ENCODE data around the gene RSPH6A.
A peak's percentile ranks its signal among the peaks of the same experiment; 100 is the strongest.

Gene RSPH6A

DNA sequence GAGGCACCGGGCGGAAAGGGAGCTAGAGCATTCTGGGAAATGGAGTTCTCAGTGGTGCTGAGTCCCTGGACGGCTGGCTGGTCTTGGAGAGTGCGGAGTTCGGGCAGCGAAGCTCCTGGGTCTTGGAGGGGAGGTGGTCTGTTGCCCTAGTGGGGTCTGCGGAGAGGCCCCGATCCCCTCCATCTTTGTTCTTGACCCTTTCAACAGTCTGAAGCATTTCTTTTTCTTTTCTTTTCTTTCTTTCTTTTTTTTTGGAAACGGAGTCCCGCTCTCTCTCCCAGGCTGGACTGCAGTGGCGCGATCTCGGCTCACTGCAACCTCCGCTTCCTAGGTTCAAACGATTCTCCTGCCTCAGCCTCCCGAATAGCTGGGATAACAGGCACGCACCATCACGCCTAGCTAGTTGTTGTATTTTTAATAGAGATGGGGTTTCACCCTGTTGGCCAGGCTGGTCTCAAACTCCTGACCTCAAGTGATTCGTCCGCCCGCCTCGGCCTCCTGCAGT, 48.3 kb upstream of the RSPH6A start:
- H4K20me1 ChIP-seq (ENCODE audit: low read depth, low read length), result no peaks in the 10 kb centered on the region
- no peaks in the 10 kb centered on the region for H3K27me3 ChIP-seq (ENCODE audit: low read length)
- H2AFZ ChIP-seq (ENCODE audit: low read depth, low read length, severe bottlenecking), result peak overlapping the region; percentile 45
- no peak overlapping the region for H3K27ac ChIP-seq (ENCODE audit: low read depth, low read length)
- no peak for TF ChIP-seq EZH2phosphoT487 (conservative IDR thresholded peaks at IDR 0.05; ENCODE audit: low read length)
- TF ChIP-seq, protein P1, sequence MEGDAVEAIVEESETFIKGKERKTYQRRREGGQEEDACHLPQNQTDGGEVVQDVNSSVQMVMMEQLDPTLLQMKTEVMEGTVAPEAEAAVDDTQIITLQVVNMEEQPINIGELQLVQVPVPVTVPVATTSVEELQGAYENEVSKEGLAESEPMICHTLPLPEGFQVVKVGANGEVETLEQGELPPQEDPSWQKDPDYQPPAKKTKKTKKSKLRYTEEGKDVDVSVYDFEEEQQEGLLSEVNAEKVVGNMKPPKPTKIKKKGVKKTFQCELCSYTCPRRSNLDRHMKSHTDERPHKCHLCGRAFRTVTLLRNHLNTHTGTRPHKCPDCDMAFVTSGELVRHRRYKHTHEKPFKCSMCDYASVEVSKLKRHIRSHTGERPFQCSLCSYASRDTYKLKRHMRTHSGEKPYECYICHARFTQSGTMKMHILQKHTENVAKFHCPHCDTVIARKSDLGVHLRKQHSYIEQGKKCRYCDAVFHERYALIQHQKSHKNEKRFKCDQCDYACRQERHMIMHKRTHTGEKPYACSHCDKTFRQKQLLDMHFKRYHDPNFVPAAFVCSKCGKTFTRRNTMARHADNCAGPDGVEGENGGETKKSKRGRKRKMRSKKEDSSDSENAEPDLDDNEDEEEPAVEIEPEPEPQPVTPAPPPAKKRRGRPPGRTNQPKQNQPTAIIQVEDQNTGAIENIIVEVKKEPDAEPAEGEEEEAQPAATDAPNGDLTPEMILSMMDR (IDR thresholded peaks at IDR 0.05; ENCODE audit: insufficient read depth, low read length, poor library complexity, severe bottlenecking), result no peak
- peak overlapping the region; percentile 84 for H3K4me2 ChIP-seq (ENCODE audit: low read depth, low read length, poor library complexity, severe bottlenecking)
- H3K9me2 ChIP-seq (replicated peaks; ENCODE audit: insufficient read depth, low read length), result no peaks in the 10 kb centered on the region
- peaks cover 15% of the 10 kb centered on the region for H3F3A ChIP-seq (ENCODE audit: insufficient read depth)
- H3K79me2 ChIP-seq (ENCODE audit: insufficient read depth, low read length), result peaks cover 39% of the 10 kb centered on the region
- H3K9ac ChIP-seq (ENCODE audit: low read length), result peak overlapping the region; percentile 85
- no peaks in the 10 kb centered on the region for H3K9me3 ChIP-seq (ENCODE audit: insufficient read depth, low read length)
- H3K4me3 ChIP-seq (ENCODE audit: insufficient read depth, low read length, poor library complexity, severe bottlenecking), result peak overlapping the region; percentile 57
- peaks cover 3% of the 10 kb centered on the region; the same call in 1 of the 2 replicates for H3K36me3 ChIP-seq (ENCODE audit: low read length)

DNA sequence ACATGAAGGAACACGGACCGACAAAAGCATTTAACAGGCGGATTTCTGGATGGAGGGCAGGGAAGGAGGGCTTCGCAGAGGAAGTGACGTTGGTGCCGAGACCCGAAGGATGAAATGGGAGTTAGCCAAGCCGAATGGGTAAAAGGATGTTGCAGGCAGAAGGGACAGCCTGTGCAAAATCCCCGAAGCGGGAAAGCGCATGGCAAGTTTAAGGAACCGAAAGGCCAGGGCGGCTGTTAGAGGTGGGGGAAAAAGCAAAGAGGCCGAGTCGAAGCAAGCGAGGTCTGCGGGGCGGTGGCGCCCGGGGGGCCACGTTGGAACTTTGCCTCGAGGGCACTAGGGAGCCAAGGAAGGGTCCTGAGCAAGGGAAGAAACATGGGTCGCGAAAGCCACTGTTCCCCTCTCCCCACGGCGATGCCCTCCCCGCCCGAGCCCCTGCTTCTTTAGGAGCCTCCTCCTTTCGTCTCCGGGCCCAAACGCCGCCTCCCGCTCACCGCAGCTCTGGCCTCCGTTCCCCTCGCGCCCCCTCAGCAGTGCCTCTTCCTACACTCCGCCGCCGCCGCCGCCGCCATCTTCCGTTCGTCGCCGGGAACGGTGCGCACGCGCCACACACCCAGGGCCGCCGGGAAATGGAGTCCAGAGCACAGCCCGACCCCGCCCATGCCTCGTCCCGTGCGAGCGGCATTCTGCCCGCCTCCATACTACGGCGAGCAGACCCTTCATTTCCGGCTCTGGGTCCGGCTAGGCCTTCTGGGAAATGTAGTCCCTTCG, 47.6 kb upstream of the RSPH6A start, which contains the start of gene SYMPK:
TSS of gene SYMPK (minus strand) at position 584 of the 771 bp plus-strand sequence. CDS start 8,652 bp downstream, outside the sequence.
- Histone ChIP-seq H3K27me3 (ENCODE audit: low read length) (no peaks in the 10 kb centered on the region), H3K9ac (ENCODE audit: low read length) (peak within 1 kb of the TSS; percentile 85), H3K4me2 (ENCODE audit: low read depth, low read length, poor library complexity, severe bottlenecking) (peak within 1 kb of the TSS; percentile 84), H3K4me3 (ENCODE audit: insufficient read depth, low read length, poor library complexity, severe bottlenecking) (peak within 1 kb of the TSS; percentile 92), H3K79me2 (ENCODE audit: insufficient read depth, low read length) (peaks cover 46% of the 10 kb centered on the region), H3K9me2 (replicated peaks; ENCODE audit: insufficient read depth, low read length) (no peaks in the 10 kb centered on the region), H3F3A (ENCODE audit: insufficient read depth) (peaks cover 15% of the 10 kb centered on the region), H4K20me1 (ENCODE audit: low read depth, low read length) (no peaks in the 10 kb centered on the region), H3K36me3 (ENCODE audit: low read length) (peaks cover 3% of the 10 kb centered on the region; the same call in 1 of the 2 replicates), H3K9me3 (ENCODE audit: insufficient read depth, low read length) (no peaks in the 10 kb centered on the region), H3K27ac (ENCODE audit: low read depth, low read length) (peak within 1 kb of the TSS; percentile 69), H2AFZ (ENCODE audit: low read depth, low read length, severe bottlenecking) (peak within 1 kb of the TSS; percentile 45)
- TF ChIP-seq, protein P1 (IDR thresholded peaks at IDR 0.05; ENCODE audit: insufficient read depth, low read length, poor library complexity, severe bottlenecking), result no peak
- TF ChIP-seq EZH2phosphoT487 (conservative IDR thresholded peaks at IDR 0.05; ENCODE audit: low read length), result no peak

GRCh38 chr19:45862271-45862563, 47.1 kb upstream of the RSPH6A start:
- Histone ChIP-seq H3K4me2 (ENCODE audit: low read depth, low read length, poor library complexity, severe bottlenecking) (peak overlapping the region; percentile 74), H3K36me3 (ENCODE audit: low read length) (peaks cover 3% of the 10 kb centered on the region; the same call in 1 of the 2 replicates), H4K20me1 (ENCODE audit: low read depth, low read length) (no peaks in the 10 kb centered on the region), H3K27ac (ENCODE audit: low read depth, low read length) (peak overlapping the region; percentile 69), H3K27me3 (ENCODE audit: low read length) (no peaks in the 10 kb centered on the region), H3K79me2 (ENCODE audit: insufficient read depth, low read length) (peaks cover 47% of the 10 kb centered on the region), H3K4me3 (ENCODE audit: insufficient read depth, low read length, poor library complexity, severe bottlenecking) (peak overlapping the region; percentile 92), H2AFZ (ENCODE audit: low read depth, low read length, severe bottlenecking) (peak overlapping the region; percentile 28), H3F3A (ENCODE audit: insufficient read depth) (peaks cover 15% of the 10 kb centered on the region), H3K9me2 (replicated peaks; ENCODE audit: insufficient read depth, low read length) (no peaks in the 10 kb centered on the region), H3K9ac (ENCODE audit: low read length) (peak overlapping the region; percentile 85), H3K9me3 (ENCODE audit: insufficient read depth, low read length) (no peaks in the 10 kb centered on the region)
- no peak for TF ChIP-seq EZH2phosphoT487 (conservative IDR thresholded peaks at IDR 0.05; ENCODE audit: low read length)
- TF ChIP-seq, protein P1 (IDR thresholded peaks at IDR 0.05; ENCODE audit: insufficient read depth, low read length, poor library complexity, severe bottlenecking), result no peak
